H9 (cell line): ENCODE data around the gene LAIR1. TPM values are rescaled to one million over a fixed set of nuclear protein-coding genes. Genes with fewer than 3 reads are reported as not detected.

Source experiments
- DNase-seq: peaks from one replicate; pipeline ENCODE4 v3.0.0-alpha.2; 2017
- H2AFZ ChIP-seq: one replicate; pipeline ENCODE4 v1.6.1; 2013; ENCODE audit warnings: mild to moderate bottlenecking, low read length, control low read depth, moderate library complexity
- H2AK5ac ChIP-seq: 2 replicates; pipeline ENCODE4 v1.6.1; 2013; ENCODE audit warnings: low read length, control low read depth, mixed read lengths; ENCODE audit not compliant: insufficient read length
- H2BK120ac ChIP-seq: one replicate; pipeline ENCODE4 v1.6.1; 2013; ENCODE audit warnings: low read depth, mild to moderate bottlenecking, low read length, control low read depth, inconsistent platforms; ENCODE audit not compliant: poor library complexity, severe bottlenecking
- H2BK12ac ChIP-seq: 2 replicates; pipeline ENCODE4 v1.6.1; 2013; ENCODE audit warnings: low read length, control low read depth, mixed read lengths, low read depth; ENCODE audit not compliant: insufficient read length
- H2BK15ac ChIP-seq: 2 replicates; pipeline ENCODE4 v1.6.1; 2013; ENCODE audit warnings: low read depth, low read length, control low read depth
- H2BK20ac ChIP-seq: one replicate; pipeline ENCODE4 v1.6.1; 2013; ENCODE audit warnings: low read depth, mild to moderate bottlenecking, low read length, control low read depth, inconsistent platforms; ENCODE audit not compliant: poor library complexity, severe bottlenecking
- H2BK5ac ChIP-seq: 2 replicates; pipeline ENCODE4 v1.6.1; 2013; ENCODE audit warnings: low read length, control low read depth, mixed read lengths; ENCODE audit not compliant: insufficient read length
- H3K14ac ChIP-seq: 2 replicates; pipeline ENCODE4 v1.6.1; 2013; ENCODE audit warnings: low read length, control low read depth; ENCODE audit not compliant: insufficient read depth
- H3K18ac ChIP-seq: 2 replicates; pipeline ENCODE4 v1.6.1; 2013; ENCODE audit warnings: low read depth, mild to moderate bottlenecking, mixed read lengths, low read length, control low read depth; ENCODE audit not compliant: insufficient read length
- H3K23ac ChIP-seq: 2 replicates; pipeline ENCODE4 v1.6.1; 2013; ENCODE audit warnings: low read length, control low read depth, mixed read lengths, low read depth; ENCODE audit not compliant: insufficient read length
- H3K23me2 ChIP-seq: 2 replicates; pipeline ENCODE4 v1.6.1; 2013; ENCODE audit warnings: low read depth, mild to moderate bottlenecking, mixed read lengths, low read length, control low read depth; ENCODE audit not compliant: insufficient read length, poor library complexity, severe bottlenecking
- H3K27ac ChIP-seq: 2 replicates; pipeline ENCODE4 v1.5.1; 2013; ENCODE audit warnings: low read length, control low read depth, mixed read lengths, low read depth; ENCODE audit not compliant: insufficient read length
- H3K27me3 ChIP-seq: 2 replicates; pipeline ENCODE4 v1.6.1; 2013; ENCODE audit warnings: low read length, control low read depth, inconsistent platforms; ENCODE audit not compliant: insufficient read depth
- H3K4ac ChIP-seq: 2 replicates; pipeline ENCODE4 v1.6.1; 2013; ENCODE audit warnings: low read depth, mild to moderate bottlenecking, control low read depth, inconsistent platforms, low read length, moderate library complexity
- H3K4me1 ChIP-seq: 2 replicates; pipeline ENCODE4 v1.6.1; 2013; ENCODE audit warnings: low read length, control low read depth, inconsistent platforms; ENCODE audit not compliant: insufficient read depth
- H3K4me2 ChIP-seq: 2 replicates; pipeline ENCODE4 v1.6.1; 2013; ENCODE audit warnings: low read length, control low read depth, mixed read lengths; ENCODE audit not compliant: insufficient read length, insufficient read depth
- H3K56ac ChIP-seq: 2 replicates; pipeline ENCODE4 v1.6.1; 2013; ENCODE audit warnings: low read depth, mild to moderate bottlenecking, mixed read lengths, low read length, control low read depth; ENCODE audit not compliant: insufficient read length
- H3K79me1 ChIP-seq: 2 replicates; pipeline ENCODE4 v1.6.1; 2013; ENCODE audit warnings: low read depth, mild to moderate bottlenecking, moderate library complexity, low read length, control low read depth, inconsistent platforms; ENCODE audit not compliant: insufficient read depth, poor library complexity, severe bottlenecking
- H3K79me2 ChIP-seq: 2 replicates; pipeline ENCODE4 v1.6.1; 2013; ENCODE audit warnings: low read length, control low read depth, inconsistent platforms; ENCODE audit not compliant: insufficient read depth
- H3K9ac ChIP-seq: 2 replicates; pipeline ENCODE4 v1.6.1; 2013; ENCODE audit warnings: low read length, control low read depth, mixed read lengths; ENCODE audit not compliant: insufficient read length; ENCODE audit errors: extremely low read depth
- H3K9me3 ChIP-seq: one replicate; pipeline ENCODE4 v1.6.1; 2013; ENCODE audit warnings: low read depth, low read length, inconsistent platforms; ENCODE audit not compliant: control insufficient read depth
- H3T11ph ChIP-seq: one replicate; pipeline ENCODE4 v1.6.1; 2013; ENCODE audit warnings: mild to moderate bottlenecking, low read length, control low read depth, inconsistent platforms
- H4K20me1 ChIP-seq: one replicate; pipeline ENCODE4 v1.6.1; 2013; ENCODE audit not compliant: control insufficient read depth, insufficient read length, insufficient read depth
- H4K5ac ChIP-seq: 2 replicates; pipeline ENCODE4 v1.6.1; 2013; ENCODE audit warnings: low read depth, mild to moderate bottlenecking, mixed read lengths, low read length, control low read depth; ENCODE audit not compliant: insufficient read length
- H4K8ac ChIP-seq: replicated peaks from 2 replicates; pipeline ENCODE4 v1.6.1; 2013; ENCODE audit warnings: low read length, control low read depth, mixed read lengths, low read depth; ENCODE audit not compliant: insufficient read length
- H4K91ac ChIP-seq: 2 replicates; pipeline ENCODE4 v1.6.1; 2013; ENCODE audit warnings: low read depth, mild to moderate bottlenecking, moderate library complexity, mixed read lengths, low read length, control low read depth; ENCODE audit not compliant: insufficient read length
- H3K27ac Mint-ChIP-seq, 3 experiments: 2 replicates in 2 of 3; 3 replicates in 1 of 3; pipeline ENCODE4 v1.8.0; 2020 to 2021; ENCODE audit warnings: mixed read lengths in 3 of 3, mild to moderate bottlenecking in 1 of 3, moderate library complexity in 1 of 3
- H3K27me3 Mint-ChIP-seq: 2 replicates; pipeline ENCODE4 v1.8.0; 2021; ENCODE audit warnings: low read depth, mild to moderate bottlenecking, moderate library complexity, mixed read lengths
- H3K36me3 Mint-ChIP-seq, 3 experiments: 2 replicates in 2 of 3; 3 replicates in 1 of 3; pipeline ENCODE4 v1.8.0; 2020 to 2021; ENCODE audit warnings: low read depth in 3 of 3, mixed read lengths in 3 of 3; ENCODE audit not compliant: insufficient read depth in 1 of 3
- H3K4me1 Mint-ChIP-seq, 2 experiments: 2 replicates each; pipeline ENCODE4 v1.8.0; 2020; ENCODE audit warnings: mixed read lengths in 2 of 2
- H3K4me3 Mint-ChIP-seq, 2 experiments: 2 replicates in 1 of 2; 3 replicates in 1 of 2; pipeline ENCODE4 v1.8.0; 2020 to 2021; ENCODE audit warnings: mild to moderate bottlenecking in 2 of 2, mixed read lengths in 2 of 2, moderate library complexity in 1 of 2
- H3K9me3 Mint-ChIP-seq, 2 experiments: 2 replicates in 1 of 2; 3 replicates in 1 of 2; pipeline ENCODE4 v1.8.0; 2020; ENCODE audit warnings: mild to moderate bottlenecking in 2 of 2, mixed read lengths in 2 of 2, moderate library complexity in 1 of 2
- CTCF ChIP-seq: fragments of 200-600 bp; sonication (generic); conservative IDR thresholded peaks from 3 replicates; pipeline ENCODE4 v1.8.0; 2021; ENCODE audit warnings: antibody characterized with exemption, mild to moderate bottlenecking
- WGBS: extraction: QIAGEN DNeasy Blood & Tissue Kit; methylation state at CpG from one replicate; pipeline ENCODE4 v1.1.7; 2013; ENCODE audit warnings: missing lambda C conversion rate, low lambda C conversion rate, mixed read lengths; ENCODE audit not compliant: insufficient read length; ENCODE audit errors: extremely low coverage; 5-methylcytosine and 5-hydroxymethylcytosine counted together
- total RNA-seq: library from RNA; stranded (reverse); gene quantifications from 2 replicates; pipeline ENCODE4 v1.2.1, GENCODE V29; 2021

LAIR1 gene
- total RNA-seq, 1 experiment from 2014 or later: not detected

DNA sequence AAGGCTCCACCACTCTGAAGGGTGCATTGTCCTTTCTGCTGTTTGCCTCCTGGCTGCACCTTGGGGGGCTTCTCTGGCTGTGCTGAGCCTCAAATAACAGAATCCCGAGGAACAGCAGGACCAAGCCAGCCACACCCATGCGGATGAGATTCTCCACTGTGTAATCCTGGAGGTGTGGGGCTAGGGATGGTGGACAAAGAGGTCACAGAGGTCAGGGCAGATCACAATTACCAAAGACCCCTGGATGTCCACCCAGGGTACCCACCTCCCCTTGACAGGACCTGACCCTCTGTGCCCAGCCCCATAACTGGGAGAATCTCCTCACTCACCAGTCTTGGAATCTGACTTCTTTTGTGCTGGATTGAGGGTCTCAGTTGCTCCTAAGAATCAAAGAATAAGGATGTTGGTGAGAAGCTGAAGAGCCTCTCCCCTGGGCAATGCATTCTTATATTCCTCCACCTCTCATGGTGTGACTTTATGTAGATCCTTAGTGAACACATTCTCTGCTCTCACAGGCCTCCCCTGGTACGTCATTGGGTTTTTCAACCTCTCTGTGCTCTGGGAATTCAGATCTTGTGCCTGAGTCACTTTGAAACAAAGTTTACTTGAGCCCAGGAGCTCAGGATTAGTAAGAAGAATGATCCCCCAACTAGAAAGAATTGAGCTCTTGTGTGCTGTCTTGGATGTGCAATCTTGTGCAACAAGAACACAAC lies 31.0 kb downstream of the LAIR1 start:
- H3K14ac ChIP-seq: no peak overlapping the region
- no peaks in the 10 kb centered on the region for H3K79me1 ChIP-seq
- H3K4ac ChIP-seq: no peak overlapping the region
- H3K27ac ChIP-seq: no peak overlapping the region
- no peak overlapping the region for H2BK120ac ChIP-seq
- H3K36me3 Mint-ChIP-seq: peaks cover 0 to 3% (median 1%) of the 10 kb centered on the region in 3 experiments; a peak in 3 of 7 replicates
- no peak overlapping the region for H3K9ac ChIP-seq
- H3K23ac ChIP-seq: no peak overlapping the region
- H3K9me3 ChIP-seq: no peaks in the 10 kb centered on the region
- H3T11ph ChIP-seq: no peak overlapping the region
- no peak overlapping the region for H3K4me2 ChIP-seq
- H2BK12ac ChIP-seq: no peak overlapping the region
- no peaks in the 10 kb centered on the region for H4K20me1 ChIP-seq
- H3K4me3 Mint-ChIP-seq: no peak overlapping the region
- H3K4me1 Mint-ChIP-seq: peaks cover 4 to 16% of the 10 kb centered on the region in 2 experiments; a peak in 3 of 4 replicates
- no peak overlapping the region for H3K56ac ChIP-seq
- H2AFZ ChIP-seq: no peak overlapping the region
- TF ChIP-seq CTCF: no peak
- no peak overlapping the region for H4K8ac ChIP-seq
- no peak overlapping the region; a peak in 1 of 7 replicates for H3K27ac Mint-ChIP-seq
- H3K27me3 Mint-ChIP-seq: peaks cover 18% of the 10 kb centered on the region
- H4K5ac ChIP-seq: no peak overlapping the region
- H3K27me3 ChIP-seq: no peaks in the 10 kb centered on the region
- H3K18ac ChIP-seq: no peak overlapping the region
- H3K79me2 ChIP-seq: no peaks in the 10 kb centered on the region
- H2BK5ac ChIP-seq: no peak overlapping the region
- no peak overlapping the region for H2BK15ac ChIP-seq
- DNase-seq: no peak
- no peak overlapping the region for H2BK20ac ChIP-seq
- H2AK5ac ChIP-seq: no peak overlapping the region
- no CpG with 5 or more reads among the region's 3 CpGs for WGBS
- H3K23me2 ChIP-seq: no peaks in the 10 kb centered on the region
- no peaks in the 10 kb centered on the region; the same call in 1 of the 2 replicates for H3K4me1 ChIP-seq
- H4K91ac ChIP-seq: no peak overlapping the region
- peaks cover 0 to 69% of the 10 kb centered on the region in 2 experiments; a peak in 3 of 5 replicates for H3K9me3 Mint-ChIP-seq
